G401 (cell line): ENCODE measurements around the gene PDE6B. TPM values are rescaled to one million over a fixed set of nuclear protein-coding genes. Genes with fewer than 3 reads are reported as not detected.
A peak's percentile ranks its signal among the peaks of the same experiment; 100 is the strongest.
"Not testable (repeated sequence)": the region's sequence is repeated elsewhere in the genome, so short reads cannot be mapped to it uniquely, and the experiment has no call there.

Experiments
- DNase-seq: peaks from one replicate; pipeline ENCODE4 v3.0.0-alpha.2; 2015; ENCODE audit warnings: low spot score
- in situ Hi-C: cut with HindIII; loops from 2 replicates; pipeline ENCODE4 v1.10.0; 2016; ENCODE audit warnings: low sequenced_read_pairs, mixed read lengths
- total RNA-seq: library from RNA; depleted of rRNA; stranded (reverse); fragments of >200 nt; shearing (Covaris generic); gene quantifications from 2 replicates; pipeline ENCODE4 v1.2.3, GENCODE V29; 2014; rRNA removed

Gene PDE6B
- total RNA-seq: 1.0 TPM in 1 of 2 replicates, not detected in the other

GRCh38 chr4:624705-625590, at the start of gene PDE6B:
TSS of gene PDE6B (plus strand) at chr4:625573. CDS start at chr4:625627, 54 bp downstream.
- in situ Hi-C loops: no loop called here
- no peak for DNase-seq

GRCh38 chr4:576245-576821, 49.0 kb upstream of the PDE6B start, which contains the start of gene TMEM271:
TSS of gene TMEM271 (minus strand) at chr4:576295. CDS start at chr4:576062, 233 bp downstream.
- peak; percentile 6 for DNase-seq

GRCh38 chr4:576991-577498, 48.3 kb upstream of the PDE6B start:
- in situ Hi-C loops: no loop called here
- DNase-seq: peak; percentile 47

More at GRCh38 chr4:576245-576821, 49.0 kb upstream of the PDE6B start, which contains the start of gene TMEM271:
- in situ Hi-C loops: no loop called here

- in situ Hi-C loops: no loop called here
- peak; percentile 53 for DNase-seq
These were observed 47.6 kb upstream of the PDE6B start for GRCh38 chr4:577499-578450.

- no peak for DNase-seq
- in situ Hi-C loops: no loop called here
These were observed 46.6 kb upstream of the PDE6B start for GRCh38 chr4:578451-579443.

GRCh38 chr4:579543-580175, 45.7 kb upstream of the PDE6B start:
- in situ Hi-C loops: no loop called here
- DNase-seq: peak; percentile 21

GRCh38 chr4:581181-581580, 44.2 kb upstream of the PDE6B start:
- DNase-seq: no peak
- in situ Hi-C loops: no loop called here

GRCh38 chr4:581753-582361, 43.5 kb upstream of the PDE6B start:
- DNase-seq: no peak
- in situ Hi-C loops: no loop called here

- in situ Hi-C loops: no loop called here
- DNase-seq: no peak
These were observed 41.6 kb upstream of the PDE6B start for GRCh38 chr4:583820-584219.

- in situ Hi-C loops: no loop called here
- DNase-seq: no peak
These were observed 37.6 kb upstream of the PDE6B start for GRCh38 chr4:587671-588350.

GRCh38 chr4:588351-588849, 37.0 kb upstream of the PDE6B start:
- in situ Hi-C loops: no loop called here
- no peak for DNase-seq

GRCh38 chr4:589219-589963, 36.0 kb upstream of the PDE6B start:
- DNase-seq: no peak

GRCh38 chr4:590313-590841, 35.0 kb upstream of the PDE6B start:
- in situ Hi-C loops: no loop called here
- DNase-seq: no peak

More at GRCh38 chr4:589219-589963, 36.0 kb upstream of the PDE6B start:
- in situ Hi-C loops: no loop called here

GRCh38 chr4:592178-592577, 33.2 kb upstream of the PDE6B start:
- in situ Hi-C loops, DNase-seq: not testable (repeated sequence)

- DNase-seq: no peak
- in situ Hi-C loops: no loop called here
These were observed 32.4 kb upstream of the PDE6B start for GRCh38 chr4:592825-593520.
